SJCRH30 (cell line): ENCODE results near the gene TRERF1. TPM values are rescaled to one million over a fixed set of nuclear protein-coding genes. Genes with fewer than 3 reads are reported as not detected.

Experiments used
- DNase-seq, 2 experiments: peaks; one replicate each; pipeline ENCODE4 v3.0.0-alpha.2; 2015 to 2020
- H3K27ac ChIP-seq: fragments of 250-450 bp; sonication (Bioruptor Pico); 2 replicates; pipeline ENCODE4 v1.5.1; 2020; ENCODE audit warnings: mild to moderate bottlenecking, moderate library complexity
- H3K27me3 ChIP-seq: fragments of 250-450 bp; sonication (Bioruptor Pico); 2 replicates; pipeline ENCODE4 v1.5.1; 2020; ENCODE audit warnings: mild to moderate bottlenecking, moderate library complexity
- H3K36me3 ChIP-seq: fragments of 250-450 bp; sonication (Bioruptor Pico); 2 replicates; pipeline ENCODE4 v1.5.1; 2020; ENCODE audit warnings: mild to moderate bottlenecking, moderate library complexity
- H3K4me1 ChIP-seq: fragments of 250-450 bp; sonication (Bioruptor Pico); 2 replicates; pipeline ENCODE4 v1.5.1; 2020; ENCODE audit warnings: mild to moderate bottlenecking, moderate library complexity
- H3K4me3 ChIP-seq: fragments of 250-450 bp; sonication (Bioruptor Pico); 2 replicates; pipeline ENCODE4 v1.5.1; 2020; ENCODE audit warnings: mild to moderate bottlenecking, moderate library complexity
- H3K9me3 ChIP-seq: fragments of 250-450 bp; sonication (Bioruptor Pico); replicated peaks from 2 replicates; pipeline ENCODE4 v1.5.1; 2020; ENCODE audit warnings: mild to moderate bottlenecking, moderate library complexity
- total RNA-seq: library from RNA; depleted of rRNA; stranded (reverse); fragments of >200 nt; shearing (Covaris generic); gene quantifications from 2 replicates; pipeline ENCODE4 v1.2.3, GENCODE V29; 2014

The TRERF1 gene
- total RNA-seq, 1 experiment from 2014 or later, result 1.5 TPM

DNA sequence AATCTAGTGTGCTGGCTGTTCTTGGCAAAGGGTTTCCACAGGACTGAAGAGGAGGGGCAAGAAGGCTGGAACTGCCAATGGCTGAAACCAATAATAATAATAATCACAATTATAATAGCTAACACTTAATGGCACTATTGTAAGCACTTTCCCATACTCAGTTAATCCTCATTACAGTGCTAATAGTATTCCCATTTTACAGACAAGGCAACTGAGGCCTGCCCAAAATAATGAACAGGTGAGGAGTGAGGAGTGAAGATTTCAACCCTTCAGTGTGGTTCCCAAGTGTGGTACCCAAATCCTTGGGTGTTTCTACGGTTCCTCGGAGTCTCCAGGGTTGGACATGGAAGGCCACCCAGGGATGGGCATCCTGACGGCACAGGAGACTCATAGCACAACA lies 69.9 kb downstream of the TRERF1 start:
- no peak for DNase-seq
- H3K9me3 ChIP-seq, result no peaks in the 10 kb centered on the region
- no peak overlapping the region for H3K27ac ChIP-seq
- no peak overlapping the region for H3K4me3 ChIP-seq
- H3K27me3 ChIP-seq, result no peaks in the 10 kb centered on the region
- H3K36me3 ChIP-seq, result no peaks in the 10 kb centered on the region
- no peaks in the 10 kb centered on the region for H3K4me1 ChIP-seq

DNA sequence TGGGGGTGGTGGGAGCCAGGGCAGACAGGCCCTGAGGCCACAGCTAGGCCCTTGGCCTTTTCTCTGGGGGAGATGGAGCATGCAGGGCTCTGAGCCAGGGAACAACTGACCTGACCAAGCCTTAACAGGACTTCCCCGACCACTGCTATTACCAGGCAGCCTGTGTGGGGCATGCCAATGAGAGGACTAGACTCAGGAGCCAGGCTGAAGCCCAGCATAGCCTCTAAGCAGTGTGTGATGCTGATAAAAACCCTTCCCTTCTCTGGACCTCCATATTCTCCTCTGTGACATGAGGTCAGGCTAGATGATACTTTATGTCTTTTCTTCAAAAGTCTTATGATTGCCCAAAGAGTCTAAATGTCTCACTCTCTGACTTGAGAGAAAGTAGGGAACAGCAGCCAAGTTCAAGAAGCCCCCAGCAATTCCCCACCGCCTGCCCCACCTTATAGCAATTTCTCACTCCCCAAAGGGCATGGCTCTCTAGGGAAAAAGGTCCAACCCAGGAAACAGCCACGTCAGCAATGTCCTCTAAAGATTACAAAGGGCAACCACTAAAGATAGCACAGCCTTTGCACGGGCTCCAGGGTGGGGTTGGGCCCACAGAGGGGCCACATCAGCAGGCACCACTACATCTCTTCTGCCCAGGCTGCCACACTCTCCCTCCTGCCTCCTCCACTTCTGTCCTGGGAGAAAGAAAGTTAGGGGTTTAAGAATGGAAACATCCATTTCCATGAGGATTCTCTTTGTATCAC lies 71.3 kb downstream of the TRERF1 start:
- Histone ChIP-seq H3K27me3 (no peaks in the 10 kb centered on the region), H3K9me3 (no peaks in the 10 kb centered on the region), H3K4me3 (no peak overlapping the region), H3K27ac (no peak overlapping the region), H3K4me1 (no peaks in the 10 kb centered on the region), H3K36me3 (no peaks in the 10 kb centered on the region)
- no peak for DNase-seq

DNA sequence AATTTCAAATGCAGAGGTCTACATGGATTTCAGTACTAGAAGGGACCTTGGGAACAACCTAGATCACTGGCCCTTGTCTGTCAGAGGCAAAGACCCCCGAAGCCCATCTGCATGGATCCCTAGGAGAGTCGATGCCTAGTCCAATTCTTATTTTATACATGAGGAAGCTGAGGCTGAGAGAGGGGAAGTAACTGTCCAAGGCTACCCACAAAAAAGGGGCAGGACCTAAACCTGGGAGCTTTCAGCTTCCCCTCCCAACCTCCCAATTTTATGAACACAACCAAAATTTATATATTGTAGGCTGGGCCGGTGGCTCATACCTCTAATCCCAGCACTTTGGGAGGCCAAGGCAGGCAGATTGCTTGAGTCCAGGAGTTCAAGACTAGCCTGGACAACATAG lies 73.2 kb downstream of the TRERF1 start:
- Histone ChIP-seq H3K4me3 (no peak overlapping the region), H3K27ac (no peak overlapping the region), H3K9me3 (no peaks in the 10 kb centered on the region), H3K36me3 (no peaks in the 10 kb centered on the region), H3K4me1 (no peaks in the 10 kb centered on the region), H3K27me3 (no peaks in the 10 kb centered on the region)
- no peak for DNase-seq

DNA sequence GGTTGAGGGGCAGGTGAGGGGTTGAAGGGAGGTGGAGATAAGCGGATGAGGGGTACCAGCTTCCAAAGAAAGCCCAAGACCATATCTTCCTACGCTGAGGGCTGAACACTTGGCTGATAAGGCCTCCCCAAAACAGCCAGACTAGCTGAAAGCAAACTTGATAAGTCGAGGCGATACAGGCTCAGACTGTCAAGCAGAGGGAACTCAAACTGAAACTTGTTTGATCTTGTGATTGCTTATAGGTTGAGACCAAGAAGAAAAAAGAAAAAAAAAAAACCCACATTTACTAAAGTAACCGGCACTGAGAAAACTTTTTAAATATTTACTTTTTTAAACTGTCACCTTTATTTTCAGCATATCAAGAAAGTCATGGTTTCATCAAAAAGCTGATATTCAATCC lies 73.6 kb downstream of the TRERF1 start:
- Histone ChIP-seq H3K27me3 (no peaks in the 10 kb centered on the region), H3K4me1 (no peaks in the 10 kb centered on the region)

DNA sequence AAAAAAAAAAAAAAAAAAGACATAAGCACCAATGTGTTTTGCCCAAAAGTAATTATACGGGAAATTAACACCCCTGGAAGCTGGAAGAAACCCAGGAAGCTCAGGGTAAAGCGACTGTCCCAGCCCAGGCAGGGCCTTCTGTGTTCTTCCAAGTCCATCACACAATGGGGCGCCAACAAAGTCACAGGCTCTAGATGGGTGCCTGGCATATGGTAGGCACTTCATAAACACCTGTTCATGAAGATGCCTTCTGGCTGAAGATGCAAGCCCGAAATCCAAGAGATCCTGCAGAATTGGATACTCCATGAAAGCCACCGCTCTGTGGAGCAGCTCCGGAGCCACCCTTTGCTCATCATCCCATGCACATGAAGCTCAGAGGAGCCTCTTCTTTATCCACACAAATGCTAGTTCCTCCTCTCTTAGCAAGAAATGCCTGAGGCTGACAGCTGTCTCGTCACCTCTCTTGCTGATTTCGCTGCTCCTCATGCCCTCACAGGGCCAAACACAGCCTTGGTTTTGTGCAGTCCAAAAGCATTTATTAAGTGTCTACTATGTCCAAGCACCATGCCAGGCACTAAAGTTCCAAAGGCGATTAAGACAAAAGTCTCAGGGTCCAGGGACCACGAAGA lies 76.6 kb downstream of the TRERF1 start:
- no peaks in the 10 kb centered on the region for H3K36me3 ChIP-seq
- H3K9me3 ChIP-seq, result no peaks in the 10 kb centered on the region
- H3K27me3 ChIP-seq, result no peaks in the 10 kb centered on the region
- H3K27ac ChIP-seq, result no peak overlapping the region
- DNase-seq, result no peak
- no peaks in the 10 kb centered on the region for H3K4me1 ChIP-seq
- no peak overlapping the region for H3K4me3 ChIP-seq

More for the DNA sequence above, 73.6 kb downstream of the TRERF1 start:
- H3K27ac ChIP-seq, result no peak overlapping the region
- H3K9me3 ChIP-seq, result no peaks in the 10 kb centered on the region
- no peak overlapping the region for H3K4me3 ChIP-seq
- DNase-seq, result no peak
- H3K36me3 ChIP-seq, result no peaks in the 10 kb centered on the region

DNA sequence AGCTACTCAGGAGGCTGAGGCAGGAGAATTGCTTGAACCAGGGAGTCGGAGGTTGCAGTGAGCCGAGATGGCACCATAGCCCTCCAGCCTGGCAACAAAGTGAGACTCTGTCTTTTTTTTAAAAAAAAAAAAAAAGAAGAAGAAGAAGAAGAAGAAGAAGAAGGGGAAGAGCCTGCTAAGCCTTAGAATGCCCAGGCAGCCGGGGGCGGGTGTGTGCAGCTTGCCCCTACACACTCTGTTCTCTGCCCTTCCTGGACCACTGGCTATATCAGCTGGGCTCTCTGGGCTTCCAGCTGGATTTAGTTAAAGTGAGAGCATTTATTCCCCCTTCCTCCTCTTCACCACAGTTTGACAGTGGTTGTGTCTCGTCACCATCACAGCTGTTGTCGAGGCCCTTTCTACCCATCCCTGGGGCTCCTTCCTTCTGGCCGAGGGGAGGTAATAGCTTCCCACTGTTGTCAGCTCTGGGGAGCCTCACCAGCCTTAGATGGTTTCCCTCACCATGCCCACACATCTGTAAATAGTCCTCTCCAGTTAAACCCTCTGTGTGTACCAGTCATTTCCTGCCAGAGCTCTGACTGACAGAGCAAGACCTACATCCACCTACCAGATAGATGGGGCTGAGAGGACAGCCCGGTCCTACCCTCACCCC lies 77.6 kb downstream of the TRERF1 start:
- Histone ChIP-seq H3K27ac (no peak overlapping the region), H3K9me3 (no peaks in the 10 kb centered on the region), H3K36me3 (no peaks in the 10 kb centered on the region), H3K4me1 (no peaks in the 10 kb centered on the region), H3K27me3 (no peaks in the 10 kb centered on the region), H3K4me3 (no peak overlapping the region)
- peak in 1 of 2 experiments; percentile 24 for DNase-seq

DNA sequence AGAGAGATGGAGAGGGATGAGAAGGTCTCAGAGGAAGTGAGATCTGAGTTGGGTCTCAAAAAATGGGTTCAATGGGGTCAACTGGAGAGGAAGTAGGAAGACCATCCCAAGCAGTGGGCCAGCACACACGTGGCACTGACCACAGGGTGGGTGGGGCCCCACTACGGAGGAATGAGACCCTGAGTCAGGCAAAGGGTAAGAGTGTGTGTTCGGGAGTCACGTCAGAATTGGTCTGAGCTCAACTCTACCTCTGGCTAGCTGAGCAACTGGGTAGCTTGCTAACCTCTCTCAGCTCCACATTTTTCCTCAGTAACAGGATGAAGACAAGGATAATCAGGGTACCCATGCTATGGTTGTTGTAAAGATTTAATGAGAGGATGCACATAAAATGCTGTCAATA lies 79.0 kb downstream of the TRERF1 start:
- Histone ChIP-seq H3K9me3 (no peaks in the 10 kb centered on the region), H3K4me3 (no peak overlapping the region), H3K4me1 (no peaks in the 10 kb centered on the region), H3K27ac (no peak overlapping the region), H3K27me3 (no peaks in the 10 kb centered on the region), H3K36me3 (no peaks in the 10 kb centered on the region)
- no peak for DNase-seq

DNA sequence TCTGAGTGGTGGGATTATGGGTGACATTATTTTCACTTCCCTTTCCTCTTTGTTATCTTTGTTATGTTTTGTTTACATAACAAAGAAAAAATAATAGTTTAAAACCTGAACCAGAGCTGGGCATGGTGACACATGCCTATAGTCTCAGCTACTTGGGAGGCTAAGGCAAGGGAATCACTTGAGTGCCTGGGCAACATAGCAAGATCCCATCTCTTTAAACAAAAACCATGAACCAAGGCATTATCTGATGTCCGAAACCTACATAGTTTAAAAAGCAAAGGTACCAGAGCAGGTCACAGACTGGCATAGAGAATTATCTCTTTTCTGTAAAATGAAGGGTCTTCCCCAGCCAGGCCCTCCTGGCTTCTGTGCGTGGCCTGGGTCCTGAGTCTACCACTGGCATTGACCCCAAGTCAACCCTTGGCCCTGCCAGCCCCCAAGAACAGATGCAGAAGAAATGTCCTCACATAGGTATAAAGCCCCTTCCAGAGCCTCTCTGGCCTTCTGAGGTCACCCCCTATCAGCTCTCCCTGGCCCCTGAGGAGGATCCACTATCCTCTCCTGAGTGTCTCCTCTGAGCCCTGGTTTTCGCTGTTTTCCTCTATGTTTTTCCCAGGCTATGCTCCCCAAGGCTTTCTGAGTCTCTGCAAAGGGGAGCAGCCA lies 81.3 kb downstream of the TRERF1 start:
- H3K4me3 ChIP-seq, result no peak overlapping the region
- H3K36me3 ChIP-seq, result no peaks in the 10 kb centered on the region
- H3K27ac ChIP-seq, result no peak overlapping the region
- H3K4me1 ChIP-seq, result no peaks in the 10 kb centered on the region
- H3K9me3 ChIP-seq, result no peaks in the 10 kb centered on the region
- H3K27me3 ChIP-seq, result no peaks in the 10 kb centered on the region
- DNase-seq, result no peak

DNA sequence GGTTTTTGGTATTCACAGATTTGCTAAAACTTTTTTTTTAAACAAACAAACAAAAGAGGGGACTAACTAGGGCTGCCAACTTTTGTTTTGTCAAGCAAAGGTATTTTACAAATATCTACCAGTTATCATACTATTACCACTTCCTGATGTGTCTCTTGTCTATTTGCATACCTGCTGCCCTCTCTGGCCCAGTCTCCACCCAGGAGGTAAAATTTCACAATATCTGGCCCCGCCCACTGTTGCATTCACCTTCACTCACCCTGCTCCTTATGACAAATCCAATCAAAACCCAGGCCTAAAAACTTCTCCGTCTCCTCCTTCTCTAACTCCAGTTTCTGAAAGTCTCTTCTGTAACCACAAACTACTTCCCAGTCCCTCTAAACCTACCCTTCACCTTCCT lies 82.2 kb downstream of the TRERF1 start:
- Histone ChIP-seq H3K27ac (no peak overlapping the region), H3K4me1 (no peaks in the 10 kb centered on the region), H3K9me3 (no peaks in the 10 kb centered on the region), H3K4me3 (no peak overlapping the region), H3K27me3 (no peaks in the 10 kb centered on the region), H3K36me3 (no peaks in the 10 kb centered on the region)
- no peak for DNase-seq

DNA sequence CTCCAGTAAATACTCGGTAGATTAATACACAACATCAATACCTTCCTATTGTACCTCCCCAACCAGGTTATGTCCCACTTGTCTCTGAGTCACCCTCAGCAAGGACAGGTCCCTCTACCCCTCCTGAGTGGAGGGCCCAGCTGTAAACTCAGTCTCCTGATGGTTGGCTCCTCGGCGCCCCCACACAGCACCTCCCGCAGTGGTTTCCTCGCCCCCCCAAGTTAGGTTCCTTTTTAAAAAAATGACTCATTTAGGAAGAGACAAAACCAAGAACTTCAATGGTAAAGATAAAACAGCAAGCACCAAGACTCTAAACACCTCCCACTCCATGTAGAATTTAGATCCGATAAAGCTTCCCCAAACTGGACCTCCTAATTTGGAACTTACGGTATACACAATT lies 83.5 kb downstream of the TRERF1 start:
- no peak overlapping the region for H3K4me3 ChIP-seq
- no peaks in the 10 kb centered on the region for H3K36me3 ChIP-seq
- H3K4me1 ChIP-seq, result no peaks in the 10 kb centered on the region
- H3K9me3 ChIP-seq, result no peaks in the 10 kb centered on the region
- H3K27ac ChIP-seq, result no peak overlapping the region
- no peaks in the 10 kb centered on the region for H3K27me3 ChIP-seq
- no peak for DNase-seq

DNA sequence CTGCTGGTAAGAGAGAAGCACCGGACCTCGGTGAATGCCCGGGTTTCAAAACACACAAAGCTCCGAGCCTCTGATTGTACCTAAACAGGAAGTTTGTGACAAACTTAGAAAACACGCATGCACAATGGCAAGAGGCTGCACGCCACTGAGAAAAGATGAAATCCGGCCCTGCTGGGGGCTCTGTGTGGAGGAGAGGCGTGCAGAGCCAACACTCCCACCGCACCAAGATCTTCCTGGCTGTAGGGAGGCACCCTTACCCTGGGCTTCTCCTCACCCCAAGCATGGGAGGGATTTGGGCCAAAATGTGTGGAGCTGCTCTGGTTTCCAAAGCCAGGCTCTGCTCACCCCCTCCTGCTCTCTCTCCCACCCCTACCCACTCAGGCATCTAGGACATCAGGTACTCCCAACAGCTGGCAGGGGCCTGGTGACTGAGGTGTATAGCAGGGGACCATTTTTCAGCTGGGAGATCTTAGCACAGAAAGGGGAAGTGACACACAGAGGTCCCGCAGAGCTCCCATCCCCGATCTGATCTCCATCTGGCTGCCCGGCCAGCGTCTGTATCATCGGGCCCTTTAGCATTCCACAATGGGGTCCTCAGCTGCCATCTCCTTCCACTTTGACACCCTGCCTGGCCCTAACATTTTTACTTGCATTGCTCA lies 84.2 kb downstream of the TRERF1 start:
- no peak overlapping the region for H3K4me3 ChIP-seq
- H3K4me1 ChIP-seq, result no peaks in the 10 kb centered on the region
- no peak for DNase-seq
- H3K27me3 ChIP-seq, result no peaks in the 10 kb centered on the region
- H3K9me3 ChIP-seq, result no peaks in the 10 kb centered on the region
- no peak overlapping the region for H3K27ac ChIP-seq
- no peaks in the 10 kb centered on the region for H3K36me3 ChIP-seq

DNA sequence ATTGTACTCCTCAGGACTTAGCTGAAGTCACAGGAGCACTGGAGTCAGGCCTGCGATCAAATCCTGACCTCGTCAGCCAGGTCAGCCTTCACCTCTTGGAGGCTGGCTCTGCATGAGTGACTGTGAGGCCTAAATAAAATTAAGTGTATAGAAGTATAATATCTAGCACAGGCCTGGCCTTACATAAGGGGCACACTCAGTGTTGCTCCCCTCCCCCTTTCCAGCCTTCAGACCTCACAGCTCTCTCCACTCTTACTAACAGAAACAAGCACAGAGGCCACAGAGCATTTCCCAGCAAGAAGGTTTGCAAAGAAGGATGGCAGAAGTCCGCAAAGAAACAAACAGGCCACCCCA lies 84.8 kb downstream of the TRERF1 start:
- no peak for DNase-seq
- no peaks in the 10 kb centered on the region for H3K36me3 ChIP-seq
- no peaks in the 10 kb centered on the region for H3K27me3 ChIP-seq
- no peak overlapping the region for H3K27ac ChIP-seq
- H3K4me3 ChIP-seq, result no peak overlapping the region
- H3K9me3 ChIP-seq, result no peaks in the 10 kb centered on the region
- H3K4me1 ChIP-seq, result no peaks in the 10 kb centered on the region

DNA sequence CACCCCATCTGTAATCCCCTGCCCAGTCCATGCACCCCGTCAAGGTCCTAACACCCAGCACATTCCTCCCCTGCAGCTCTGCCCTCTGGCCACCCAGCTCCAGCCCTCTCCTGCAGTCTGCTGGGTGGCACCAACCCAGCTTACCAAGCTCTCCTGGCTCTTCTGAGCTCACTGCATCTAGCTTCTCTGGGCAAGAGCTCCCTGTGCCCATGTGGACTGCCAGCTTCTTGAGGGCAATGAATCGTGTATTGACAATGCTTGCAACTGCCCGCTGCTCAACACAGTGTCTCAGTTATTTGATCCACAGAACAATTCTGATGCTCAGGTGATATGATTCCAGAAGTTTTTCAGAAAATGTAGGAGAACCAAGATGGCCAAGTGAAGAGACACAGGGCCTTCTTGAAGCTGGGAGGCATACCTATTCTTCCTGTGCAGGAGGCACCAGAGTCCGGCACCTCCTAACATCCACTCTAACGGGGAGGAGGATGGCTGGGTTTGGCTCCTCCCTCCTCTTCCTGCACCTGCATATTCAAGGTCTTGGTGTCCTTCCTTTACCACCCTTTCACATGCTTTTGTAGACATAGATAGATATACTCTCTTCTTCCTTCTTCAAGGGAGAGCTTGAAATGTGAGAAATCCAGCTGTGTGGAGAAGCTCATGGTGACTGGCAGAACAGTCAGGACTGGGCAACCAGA lies 85.6 kb downstream of the TRERF1 start:
- H3K27me3 ChIP-seq, result no peaks in the 10 kb centered on the region
- DNase-seq, result no peak
- H3K9me3 ChIP-seq, result no peaks in the 10 kb centered on the region
- no peak overlapping the region for H3K4me3 ChIP-seq
- H3K4me1 ChIP-seq, result no peaks in the 10 kb centered on the region
- no peak overlapping the region for H3K27ac ChIP-seq
- H3K36me3 ChIP-seq, result no peaks in the 10 kb centered on the region

DNA sequence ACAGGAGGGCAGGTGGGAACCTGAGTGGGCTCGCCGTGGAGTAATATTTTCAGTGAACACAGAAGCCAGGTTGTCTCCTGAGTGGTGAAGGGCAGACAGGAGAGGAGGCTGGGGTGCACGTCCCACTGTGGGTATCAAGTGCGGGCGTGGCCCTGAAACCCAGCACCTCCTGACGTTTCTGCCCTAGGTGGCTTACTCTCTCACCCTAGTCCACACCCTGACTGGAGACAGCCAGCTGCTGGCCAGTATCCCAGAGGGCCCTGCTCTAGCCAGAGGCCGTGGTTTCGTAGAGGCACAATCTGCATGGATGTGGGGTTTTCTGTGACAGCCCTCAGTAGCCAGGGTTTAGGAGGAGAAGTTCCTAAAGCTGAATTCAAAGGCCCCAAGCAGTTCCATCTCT lies 86.7 kb downstream of the TRERF1 start:
- no peaks in the 10 kb centered on the region for H3K4me1 ChIP-seq
- no peaks in the 10 kb centered on the region for H3K36me3 ChIP-seq
- H3K27ac ChIP-seq, result no peak overlapping the region
- no peaks in the 10 kb centered on the region for H3K27me3 ChIP-seq
- no peaks in the 10 kb centered on the region for H3K9me3 ChIP-seq
- DNase-seq, result no peak
- no peak overlapping the region for H3K4me3 ChIP-seq
